HepG2 (cell line): ENCODE measurements around the gene TSNAXIP1. TPM values are rescaled to one million over a fixed set of nuclear protein-coding genes. Genes with fewer than 3 reads are reported as not detected.

Experiments
- DPF2 ChIP-seq: sonication (generic); formaldehyde crosslinking; IDR thresholded peaks from 2 replicates; pipeline ENCODE4 v1.4.0; 2020; ENCODE audit warnings: mild to moderate bottlenecking, low read depth, missing genetic modification reagents, borderline replicate concordance
- DR1 ChIP-seq: sonication (generic); formaldehyde crosslinking; IDR thresholded peaks from 2 replicates; pipeline ENCODE4 v1.8.0; 2021; ENCODE audit warnings: mild to moderate bottlenecking, missing genetic modification reagents, inconsistent platforms
- MBNL3 ChIP-seq: fragments of 250-450 bp; sonication (Bioruptor Pico); conservative IDR thresholded peaks from 2 replicates; pipeline ENCODE4 v1.8.0; 2022; ENCODE audit warnings: mild to moderate bottlenecking, inconsistent platforms
- MED1 ChIP-seq: sonication (generic); formaldehyde crosslinking; IDR thresholded peaks from 2 replicates; pipeline ENCODE4 v1.4.0; 2020; ENCODE audit warnings: missing genetic modification reagents
- NFE2 ChIP-seq: sonication (generic); formaldehyde crosslinking; IDR thresholded peaks from 2 replicates; pipeline ENCODE4 v1.4.0; 2020; ENCODE audit warnings: missing genetic modification reagents
- NFYC ChIP-seq: IDR thresholded peaks from 2 replicates; pipeline ENCODE4 v1.6.1; 2016; ENCODE audit warnings: missing genetic modification reagents, missing compliant biosample characterization
- NR1H2 ChIP-seq: sonication (generic); formaldehyde crosslinking; IDR thresholded peaks from 2 replicates; pipeline ENCODE4 v1.8.1; 2022; ENCODE audit warnings: low read depth, missing genetic modification reagents, borderline replicate concordance
- SAP130 ChIP-seq: IDR thresholded peaks from 2 replicates; pipeline ENCODE4 v1.6.1; 2016; ENCODE audit warnings: low read depth
- TBL1XR1 ChIP-seq: fragments of 150-350 bp; IDR thresholded peaks from 2 replicates; pipeline ENCODE4 v1.6.1; 2014; ENCODE audit warnings: borderline replicate concordance, low read length; ENCODE audit not compliant: partially characterized antibody
- ZBTB20 ChIP-seq: sonication (generic); formaldehyde crosslinking; IDR thresholded peaks from 2 replicates; pipeline ENCODE4 v1.8.1; 2023; ENCODE audit warnings: missing genetic modification reagents, low read depth, mild to moderate bottlenecking, borderline replicate concordance
- ZBTB38 ChIP-seq: sonication (generic); formaldehyde crosslinking; IDR thresholded peaks from 2 replicates; pipeline ENCODE4 v1.5.1; 2020; ENCODE audit warnings: mild to moderate bottlenecking, missing genetic modification reagents
- ZNF205 ChIP-seq: IDR thresholded peaks from 2 replicates; pipeline ENCODE4 v1.6.1; 2018; ENCODE audit warnings: missing biosample characterization, missing genetic modification reagents
- ZNF558 ChIP-seq: sonication (generic); formaldehyde crosslinking; IDR thresholded peaks from 2 replicates; pipeline ENCODE4 v1.9.0; 2022; ENCODE audit warnings: mild to moderate bottlenecking, missing genetic modification reagents, borderline replicate concordance
- ZNF570 ChIP-seq: sonication (generic); formaldehyde crosslinking; IDR thresholded peaks from 2 replicates; pipeline ENCODE4 v1.4.0; 2020; ENCODE audit warnings: mild to moderate bottlenecking, missing genetic modification reagents, borderline replicate concordance
- ZNF782 ChIP-seq: sonication (generic); formaldehyde crosslinking; IDR thresholded peaks from 2 replicates; pipeline ENCODE4 v1.4.0; 2020; ENCODE audit warnings: missing genetic modification reagents, mild to moderate bottlenecking, borderline replicate concordance
- ZNF83 ChIP-seq: sonication (generic); formaldehyde crosslinking; IDR thresholded peaks from 2 replicates; pipeline ENCODE4 v1.4.0; 2020; ENCODE audit warnings: missing genetic modification reagents, mild to moderate bottlenecking, borderline replicate concordance
- polyA plus RNA-seq, 8 experiments: library from polyadenylated mRNA; depleted of rRNA in 3 of 8; stranded (reverse) in 7 of 8; unstranded in 1 of 8; fragments of >200 nt; fragmentation: Illumina TruSeq in 4 of 8; extraction: Trizol in 4 of 8; gene quantifications; 2 replicates each; pipeline versions ENCODE4 v1.2.1 to v1.2.3, GENCODE V29; 2011 to 2016; ENCODE audit warnings: low read depth in 4 of 8, missing spikeins in 1 of 8, mixed read lengths in 1 of 8; ENCODE audit not compliant: insufficient read depth in 1 of 8
- total RNA-seq, 5 experiments: library from RNA; depleted of rRNA; stranded (reverse); fragments of >200 nt; fragmentation: Illumina TruSeq; extraction: Trizol; gene quantifications; 2 replicates each; pipeline ENCODE4 v1.2.3, GENCODE V29; 2016; ENCODE audit warnings: low read depth in 1 of 5
- TF ChIP-seq, protein P1 (sequence below): IDR thresholded peaks from 2 replicates; pipeline ENCODE4 v1.6.1; 2016; ENCODE audit warnings: low read depth
- TF ChIP-seq, protein P2 (sequence below): sonication (generic); formaldehyde crosslinking; IDR thresholded peaks from 2 replicates; pipeline ENCODE4 v1.4.0; 2020; ENCODE audit warnings: mild to moderate bottlenecking, missing genetic modification reagents, borderline replicate concordance
- TF ChIP-seq, protein P3 (sequence below): sonication (generic); formaldehyde crosslinking; IDR thresholded peaks from 2 replicates; pipeline ENCODE4 v1.5.1; 2020; ENCODE audit warnings: mild to moderate bottlenecking, missing genetic modification reagents, borderline replicate concordance
- TF ChIP-seq, protein P4 (sequence below): sonication (generic); formaldehyde crosslinking; IDR thresholded peaks from 2 replicates; pipeline ENCODE4 v1.4.0; 2020; ENCODE audit warnings: low read depth, mild to moderate bottlenecking, missing genetic modification reagents

The TSNAXIP1 gene
- total and polyA plus RNA-seq, 2 of the 13 experiments (the other 11 are each of a cell fraction or from before 2014, with no cell fraction given) = 0.37 to 0.86 TPM

DNA sequence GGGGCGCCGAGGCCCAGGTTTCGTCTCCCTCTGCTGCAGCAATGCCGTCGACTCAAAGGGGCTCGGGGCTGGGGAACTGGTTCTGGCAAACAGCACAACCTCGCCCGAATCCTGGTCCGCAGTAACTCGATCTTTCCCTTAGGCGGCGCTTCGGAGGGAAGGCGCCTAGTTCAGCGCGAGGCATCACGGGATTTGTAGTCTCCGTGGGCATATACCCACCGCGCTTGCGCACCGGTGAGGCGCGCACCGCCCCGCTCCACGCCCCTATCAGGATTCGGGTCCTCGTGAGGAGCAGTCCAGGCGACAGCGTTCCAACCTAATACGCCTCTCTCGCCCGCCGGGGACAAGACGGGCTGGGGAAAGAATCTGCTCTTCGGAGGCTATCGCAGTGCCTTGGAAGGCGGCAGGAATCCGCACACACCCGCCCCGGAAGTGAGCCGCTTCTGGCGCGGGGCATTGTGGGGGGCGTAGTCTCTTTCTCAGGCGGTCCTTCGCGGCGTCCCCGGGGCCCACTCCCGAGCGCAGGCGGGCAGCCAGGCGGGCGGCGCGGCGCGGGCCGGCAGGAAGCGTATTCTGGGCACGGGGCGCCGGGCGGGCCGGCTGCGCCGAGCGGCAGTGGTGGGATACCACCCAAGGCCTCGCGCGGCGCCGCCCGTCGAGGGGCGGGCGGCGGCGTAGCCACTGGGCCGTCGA, 35.3 kb downstream of the TSNAXIP1 start, which contains the start of gene THAP11 (continued):
- no peak for TF ChIP-seq NR1H2 (CRISPR knock-in tag)
- no peak for TF ChIP-seq DPF2
- no peak for TF ChIP-seq NFE2 (CRISPR knock-in tag)
- TF ChIP-seq TBL1XR1 = no peak
- 0 out of 2 replicates have a peak, but pooled peaks have one; percentile 20 for TF ChIP-seq DR1 (CRISPR knock-in tag)
- TF ChIP-seq SAP130 (CRISPR knock-in tag) = peak; percentile 93
- no peak for TF ChIP-seq MBNL3 (CRISPR knock-in tag)
- no peak; the same call in 1 of the 2 replicates for TF ChIP-seq ZBTB38 (CRISPR knock-in tag)
- peak; percentile 76; the same call in 1 of the 2 replicates for TF ChIP-seq ZNF205 (CRISPR knock-in tag)
- TF ChIP-seq, protein P1, sequence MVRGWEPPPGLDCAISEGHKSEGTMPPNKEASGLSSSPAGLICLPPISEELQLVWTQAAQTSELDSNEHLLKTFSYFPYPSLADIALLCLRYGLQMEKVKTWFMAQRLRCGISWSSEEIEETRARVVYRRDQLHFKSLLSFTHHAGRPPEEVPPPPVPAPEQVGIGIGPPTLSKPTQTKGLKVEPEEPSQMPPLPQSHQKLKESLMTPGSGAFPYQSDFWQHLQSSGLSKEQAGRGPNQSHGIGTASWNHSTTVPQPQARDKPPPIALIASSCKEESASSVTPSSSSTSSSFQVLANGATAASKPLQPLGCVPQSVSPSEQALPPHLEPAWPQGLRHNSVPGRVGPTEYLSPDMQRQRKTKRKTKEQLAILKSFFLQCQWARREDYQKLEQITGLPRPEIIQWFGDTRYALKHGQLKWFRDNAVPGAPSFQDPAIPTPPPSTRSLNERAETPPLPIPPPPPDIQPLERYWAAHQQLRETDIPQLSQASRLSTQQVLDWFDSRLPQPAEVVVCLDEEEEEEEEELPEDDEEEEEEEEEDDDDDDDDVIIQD = peak; percentile 53; the same call in 1 of the 2 replicates
- no peak for TF ChIP-seq ZNF570 (CRISPR knock-in tag)
- TF ChIP-seq MED1 (CRISPR knock-in tag) = peak; percentile 52
- TF ChIP-seq NFYC (CRISPR knock-in tag) = peak; percentile 60; the same call in 1 of the 2 replicates
- peak; percentile 32; the same call in 1 of the 2 replicates for TF ChIP-seq ZNF83 (CRISPR knock-in tag)
- TF ChIP-seq, protein P2, sequence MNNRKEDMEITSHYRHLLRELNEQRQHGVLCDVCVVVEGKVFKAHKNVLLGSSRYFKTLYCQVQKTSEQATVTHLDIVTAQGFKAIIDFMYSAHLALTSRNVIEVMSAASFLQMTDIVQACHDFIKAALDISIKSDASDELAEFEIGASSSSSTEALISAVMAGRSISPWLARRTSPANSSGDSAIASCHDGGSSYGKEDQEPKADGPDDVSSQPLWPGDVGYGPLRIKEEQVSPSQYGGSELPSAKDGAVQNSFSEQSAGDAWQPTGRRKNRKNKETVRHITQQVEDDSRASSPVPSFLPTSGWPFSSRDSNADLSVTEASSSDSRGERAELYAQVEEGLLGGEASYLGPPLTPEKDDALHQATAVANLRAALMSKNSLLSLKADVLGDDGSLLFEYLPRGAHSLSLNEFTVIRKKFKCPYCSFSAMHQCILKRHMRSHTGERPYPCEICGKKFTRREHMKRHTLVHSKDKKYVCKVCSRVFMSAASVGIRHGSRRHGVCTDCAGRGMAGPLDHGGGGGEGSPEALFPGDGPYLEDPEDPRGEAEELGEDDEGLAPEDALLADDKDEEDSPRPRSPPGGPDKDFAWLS (CRISPR knock-in tag) = no peak
- peak; percentile 45; the same call in 1 of the 2 replicates for TF ChIP-seq ZBTB20 (CRISPR knock-in tag)
- no peak for TF ChIP-seq ZNF782 (CRISPR knock-in tag)
- no peak; the same call in 1 of the 2 replicates for TF ChIP-seq ZNF558 (CRISPR knock-in tag)
- TF ChIP-seq, protein P3, sequence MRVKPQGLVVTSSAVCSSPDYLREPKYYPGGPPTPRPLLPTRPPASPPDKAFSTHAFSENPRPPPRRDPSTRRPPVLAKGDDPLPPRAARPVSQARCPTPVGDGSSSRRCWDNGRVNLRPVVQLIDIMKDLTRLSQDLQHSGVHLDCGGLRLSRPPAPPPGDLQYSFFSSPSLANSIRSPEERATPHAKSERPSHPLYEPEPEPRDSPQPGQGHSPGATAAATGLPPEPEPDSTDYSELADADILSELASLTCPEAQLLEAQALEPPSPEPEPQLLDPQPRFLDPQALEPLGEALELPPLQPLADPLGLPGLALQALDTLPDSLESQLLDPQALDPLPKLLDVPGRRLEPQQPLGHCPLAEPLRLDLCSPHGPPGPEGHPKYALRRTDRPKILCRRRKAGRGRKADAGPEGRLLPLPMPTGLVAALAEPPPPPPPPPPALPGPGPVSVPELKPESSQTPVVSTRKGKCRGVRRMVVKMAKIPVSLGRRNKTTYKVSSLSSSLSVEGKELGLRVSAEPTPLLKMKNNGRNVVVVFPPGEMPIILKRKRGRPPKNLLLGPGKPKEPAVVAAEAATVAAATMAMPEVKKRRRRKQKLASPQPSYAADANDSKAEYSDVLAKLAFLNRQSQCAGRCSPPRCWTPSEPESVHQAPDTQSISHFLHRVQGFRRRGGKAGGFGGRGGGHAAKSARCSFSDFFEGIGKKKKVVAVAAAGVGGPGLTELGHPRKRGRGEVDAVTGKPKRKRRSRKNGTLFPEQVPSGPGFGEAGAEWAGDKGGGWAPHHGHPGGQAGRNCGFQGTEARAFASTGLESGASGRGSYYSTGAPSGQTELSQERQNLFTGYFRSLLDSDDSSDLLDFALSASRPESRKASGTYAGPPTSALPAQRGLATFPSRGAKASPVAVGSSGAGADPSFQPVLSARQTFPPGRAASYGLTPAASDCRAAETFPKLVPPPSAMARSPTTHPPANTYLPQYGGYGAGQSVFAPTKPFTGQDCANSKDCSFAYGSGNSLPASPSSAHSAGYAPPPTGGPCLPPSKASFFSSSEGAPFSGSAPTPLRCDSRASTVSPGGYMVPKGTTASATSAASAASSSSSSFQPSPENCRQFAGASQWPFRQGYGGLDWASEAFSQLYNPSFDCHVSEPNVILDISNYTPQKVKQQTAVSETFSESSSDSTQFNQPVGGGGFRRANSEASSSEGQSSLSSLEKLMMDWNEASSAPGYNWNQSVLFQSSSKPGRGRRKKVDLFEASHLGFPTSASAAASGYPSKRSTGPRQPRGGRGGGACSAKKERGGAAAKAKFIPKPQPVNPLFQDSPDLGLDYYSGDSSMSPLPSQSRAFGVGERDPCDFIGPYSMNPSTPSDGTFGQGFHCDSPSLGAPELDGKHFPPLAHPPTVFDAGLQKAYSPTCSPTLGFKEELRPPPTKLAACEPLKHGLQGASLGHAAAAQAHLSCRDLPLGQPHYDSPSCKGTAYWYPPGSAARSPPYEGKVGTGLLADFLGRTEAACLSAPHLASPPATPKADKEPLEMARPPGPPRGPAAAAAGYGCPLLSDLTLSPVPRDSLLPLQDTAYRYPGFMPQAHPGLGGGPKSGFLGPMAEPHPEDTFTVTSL (CRISPR knock-in tag) = no peak
- TF ChIP-seq, protein P4, sequence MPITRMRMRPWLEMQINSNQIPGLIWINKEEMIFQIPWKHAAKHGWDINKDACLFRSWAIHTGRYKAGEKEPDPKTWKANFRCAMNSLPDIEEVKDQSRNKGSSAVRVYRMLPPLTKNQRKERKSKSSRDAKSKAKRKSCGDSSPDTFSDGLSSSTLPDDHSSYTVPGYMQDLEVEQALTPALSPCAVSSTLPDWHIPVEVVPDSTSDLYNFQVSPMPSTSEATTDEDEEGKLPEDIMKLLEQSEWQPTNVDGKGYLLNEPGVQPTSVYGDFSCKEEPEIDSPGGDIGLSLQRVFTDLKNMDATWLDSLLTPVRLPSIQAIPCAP (CRISPR knock-in tag) = no peak
